AG04449 (cell line): ENCODE measurements around the gene UBE2V1.

Experiments used
- CTCF ChIA-PET: fragments of 350-600 bp; formaldehyde crosslinking; extraction: SDS; loops from one replicate; lab custom pipeline; 2021; ENCODE audit warnings: antibody characterized with exemption; lab: Yijun Ruan, JAX
- POLR2A ChIA-PET: fragments of 400-600, 350-600 bp; formaldehyde crosslinking; extraction: SDS; loops from one replicate; lab custom pipeline; 2020; ENCODE audit warnings: antibody characterized with exemption, inconsistent platforms; lab: Yijun Ruan, JAX
- DNase-seq: peaks from one replicate; pipeline ENCODE4 v3.0.0-alpha.2; 2010; ENCODE audit warnings: low read depth, low spot score
- H3K4me3 ChIP-seq: 2 replicates; pipeline ENCODE4 v1.5.1; 2011; ENCODE audit warnings: low read depth, mild to moderate bottlenecking, control low read depth, low read length
- CTCF ChIP-seq: IDR thresholded peaks from one replicate; pipeline ENCODE4 v1.5.1; 2011; ENCODE audit warnings: mild to moderate bottlenecking, moderate library complexity, low read length, control low read depth, inconsistent platforms; ENCODE audit not compliant: insufficient read depth; ENCODE audit errors: missing control alignments

The UBE2V1 gene

GRCh38 chr20:50113420-50114224, 672 bp upstream of the UBE2V1 start:
- H3K4me3 ChIP-seq = peak overlapping the region; percentile 89
- TF ChIP-seq CTCF = no peak
- CTCF ChIA-PET = interaction anchor here (0.7 to 2.1 kb wide), 6 partner anchors 9 to 135 kb away, joined by 3 to 8 read pairs (median 4); no protein-coding TSS in a partner anchor
- DNase-seq = no peak
- POLR2A ChIA-PET = interaction anchor here (1.1 kb wide), 1 partner anchor 41 kb away, joined by 4 read pairs; no protein-coding TSS in a partner anchor

- H3K4me3 ChIP-seq = peak overlapping the region; percentile 89
- ChIA-PET POLR2A (interaction anchor here (0.6 to 1.4 kb wide), 3 partner anchors 16 to 55 kb away, joined by 3 to 4 read pairs (median 3); no protein-coding TSS in a partner anchor), CTCF (interaction anchor here (0.6 to 1.6 kb wide), 4 partner anchors 28 to 408 kb away, joined by 3 to 5 read pairs (median 4); no protein-coding TSS in a partner anchor)
- DNase-seq = no peak
- no peak for TF ChIP-seq CTCF
These were observed 988 bp downstream of the UBE2V1 start for GRCh38 chr20:50111829-50112495.

- no peak for DNase-seq
- no peak for TF ChIP-seq CTCF
- H3K4me3 ChIP-seq = peak overlapping the region; percentile 89
- ChIA-PET CTCF (interaction anchor here (1.2 to 2.9 kb wide), 3 partner anchors 58 to 68 kb away, joined by 3 to 10 read pairs (median 5); no protein-coding TSS in a partner anchor), POLR2A (interaction anchor here (1.4 kb wide), 1 partner anchor 33 kb away, joined by 4 read pairs; no protein-coding TSS in a partner anchor)
These were observed 1.7 kb downstream of the UBE2V1 start for GRCh38 chr20:50111120-50111828.

- CTCF ChIA-PET = interaction anchor here (1.1 to 5.7 kb wide), 7 partner anchors 9 to 131 kb away, joined by 3 to 29 read pairs (median 6); no protein-coding TSS in a partner anchor
- DNase-seq = no peak
- peak overlapping the region; percentile 89 for H3K4me3 ChIP-seq
- no peak for TF ChIP-seq CTCF
- POLR2A ChIA-PET = interaction anchor here (0.9 kb wide), 2 partner anchors 10 to 56 kb away, joined by 3 read pairs; no protein-coding TSS in a partner anchor
These were observed 2.6 kb downstream of the UBE2V1 start for GRCh38 chr20:50110141-50111047.

- TF ChIP-seq CTCF = no peak
- POLR2A ChIA-PET = no interaction called here
- no peak for DNase-seq
- no peak overlapping the region for H3K4me3 ChIP-seq
- CTCF ChIA-PET = interaction anchor here (0.7 to 5.7 kb wide), 8 partner anchors 11 to 130 kb away, joined by 3 to 29 read pairs (median 6); no protein-coding TSS in a partner anchor
These were observed 4.3 kb downstream of the UBE2V1 start for GRCh38 chr20:50108556-50109235.
